Caco-2 (cell line): ENCODE measurements around the gene CPA4. TPM values are rescaled to one million over a fixed set of nuclear protein-coding genes. Genes with fewer than 3 reads are reported as not detected.

Experiments used
- BruUV-seq: library from RNA; stranded (reverse); fragments of 400-500 nt; replicated peaks from 2 replicates; lab custom pipeline; 2021; lab: Mats Ljungman, UMichigan
- CTCF ChIA-PET: fragments of 300-600 bp; sonication (Branson Sonifier 250); formaldehyde crosslinking; loops from one replicate; lab custom pipeline; 2022; ENCODE audit warnings: antibody characterized with exemption; lab: Charles Lee
- POLR2A ChIA-PET: fragments of 300-600 bp; sonication (Branson Sonifier 250); formaldehyde crosslinking; loops from one replicate; lab custom pipeline; 2022; ENCODE audit warnings: antibody characterized with exemption; lab: Charles Lee
- DNase-seq, 2 experiments: peaks; one replicate each; pipeline versions ENCODE4 v3.0.0 to v3.0.0-alpha.2; 2020 to 2022
- H3K27me3 ChIP-seq: replicated peaks from 2 replicates; pipeline ENCODE4 v1.6.0; 2011; ENCODE audit warnings: low read length; ENCODE audit not compliant: control insufficient read depth, insufficient read depth
- H3K36me3 ChIP-seq: 2 replicates; pipeline ENCODE4 v1.5.1; 2011; ENCODE audit warnings: low read length; ENCODE audit not compliant: control insufficient read depth, insufficient read depth
- H3K4me1 ChIP-seq: fragments of 250-450 bp; sonication (Bioruptor Pico); 2 replicates; pipeline ENCODE4 v1.5.1; 2020; ENCODE audit warnings: mild to moderate bottlenecking
- H3K4me3 ChIP-seq: 2 replicates; pipeline ENCODE4 v1.5.1; 2011; ENCODE audit warnings: low read depth, mild to moderate bottlenecking, control low read depth, low read length
- H3K9me3 ChIP-seq: fragments of 250-450 bp; sonication (Bioruptor Pico); 2 replicates; pipeline ENCODE4 v1.5.1; 2020; ENCODE audit warnings: mild to moderate bottlenecking, moderate library complexity
- H3K27ac Mint-ChIP-seq: one replicate; pipeline ENCODE4 v1.8.0; 2022; ENCODE audit warnings: mixed read lengths; ENCODE audit not compliant: unreplicated experiment
- H3K27me3 Mint-ChIP-seq: one replicate; pipeline ENCODE4 v1.8.0; 2022; ENCODE audit warnings: mixed read lengths; ENCODE audit not compliant: insufficient read depth, unreplicated experiment
- H3K36me3 Mint-ChIP-seq: one replicate; pipeline ENCODE4 v1.8.0; 2022; ENCODE audit warnings: mild to moderate bottlenecking, mixed read lengths; ENCODE audit not compliant: insufficient read depth, unreplicated experiment
- H3K4me1 Mint-ChIP-seq: one replicate; pipeline ENCODE4 v1.8.0; 2022; ENCODE audit warnings: low read depth, mixed read lengths; ENCODE audit not compliant: unreplicated experiment
- H3K4me3 Mint-ChIP-seq: one replicate; pipeline ENCODE4 v1.8.0; 2022; ENCODE audit warnings: mild to moderate bottlenecking, moderate library complexity, mixed read lengths; ENCODE audit not compliant: unreplicated experiment
- H3K9me3 Mint-ChIP-seq: one replicate; pipeline ENCODE4 v1.8.0; 2022; ENCODE audit warnings: mixed read lengths; ENCODE audit not compliant: unreplicated experiment
- intact Hi-C: fragments of 100-400 bp; cut with micrococcal nuclease; formaldehyde crosslinking; loops from one replicate; pipeline ENCODE4 v1.10.0; 2022; ENCODE audit not compliant: unreplicated experiment
- total RNA-seq: library from RNA; stranded (reverse); gene quantifications from 2 replicates; pipeline ENCODE4 v1.2.3, GENCODE V29; 2022
- TF ChIP-seq, protein P1 (sequence below), 2 experiments: fragments of 200-600 bp in 1 of 2; IDR thresholded peaks; 1 replicate in 1 of 2; 2 replicates in 1 of 2; pipeline versions ENCODE4 v1.5.1 to v1.8.0; 2011 to 2022; ENCODE audit warnings: antibody characterized with exemption in 1 of 2, control low read depth in 1 of 2, inconsistent platforms in 1 of 2, low read depth in 1 of 2, low read length in 1 of 2, mild to moderate bottlenecking in 1 of 2, moderate library complexity in 1 of 2; ENCODE audit not compliant: insufficient read depth in 1 of 2, severe bottlenecking in 1 of 2, unreplicated experiment in 1 of 2

Gene CPA4
- total RNA-seq, 1 experiment from 2014 or later = 0.59 TPM

DNA sequence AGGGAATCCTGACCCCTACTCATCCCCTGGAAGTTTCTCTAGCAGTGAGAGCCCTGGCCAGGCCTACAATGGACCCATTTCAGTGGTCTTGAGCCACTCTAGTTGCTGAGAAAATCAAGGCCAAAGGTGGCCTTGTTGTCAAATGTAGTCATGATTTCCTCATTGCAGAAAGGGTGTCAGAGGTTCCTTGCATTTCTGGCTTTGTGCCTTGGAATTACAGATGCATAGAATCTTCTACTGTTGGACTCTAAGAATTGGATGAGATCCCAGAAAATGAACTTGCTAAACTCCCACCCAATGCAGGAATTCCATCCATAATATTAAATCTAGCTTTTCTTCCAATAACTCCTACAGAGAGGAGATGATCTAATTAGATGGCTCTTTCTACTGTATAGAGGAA, 14.1 kb upstream of the CPA4 start:
- peaks cover 11% of the 10 kb centered on the region for H3K4me1 Mint-ChIP-seq
- ChIA-PET CTCF (no interaction called here), POLR2A (no interaction called here)
- H3K27ac Mint-ChIP-seq = no peak overlapping the region
- BruUV-seq = no TSS peak
- no peaks in the 10 kb centered on the region for H3K27me3 ChIP-seq
- H3K4me3 ChIP-seq = no peak overlapping the region
- no peaks in the 10 kb centered on the region for H3K9me3 ChIP-seq
- H3K4me3 Mint-ChIP-seq = no peak overlapping the region
- H3K4me1 ChIP-seq = peaks cover 6% of the 10 kb centered on the region; the same call in 1 of the 2 replicates
- peaks cover 8% of the 10 kb centered on the region for H3K9me3 Mint-ChIP-seq
- intact Hi-C loops = loop anchor here (1.0 kb wide), 1 partner anchor 206 kb away; no protein-coding TSS in a partner anchor
- H3K36me3 ChIP-seq = no peaks in the 10 kb centered on the region
- no peaks in the 10 kb centered on the region for H3K36me3 Mint-ChIP-seq
- TF ChIP-seq, protein P1, sequence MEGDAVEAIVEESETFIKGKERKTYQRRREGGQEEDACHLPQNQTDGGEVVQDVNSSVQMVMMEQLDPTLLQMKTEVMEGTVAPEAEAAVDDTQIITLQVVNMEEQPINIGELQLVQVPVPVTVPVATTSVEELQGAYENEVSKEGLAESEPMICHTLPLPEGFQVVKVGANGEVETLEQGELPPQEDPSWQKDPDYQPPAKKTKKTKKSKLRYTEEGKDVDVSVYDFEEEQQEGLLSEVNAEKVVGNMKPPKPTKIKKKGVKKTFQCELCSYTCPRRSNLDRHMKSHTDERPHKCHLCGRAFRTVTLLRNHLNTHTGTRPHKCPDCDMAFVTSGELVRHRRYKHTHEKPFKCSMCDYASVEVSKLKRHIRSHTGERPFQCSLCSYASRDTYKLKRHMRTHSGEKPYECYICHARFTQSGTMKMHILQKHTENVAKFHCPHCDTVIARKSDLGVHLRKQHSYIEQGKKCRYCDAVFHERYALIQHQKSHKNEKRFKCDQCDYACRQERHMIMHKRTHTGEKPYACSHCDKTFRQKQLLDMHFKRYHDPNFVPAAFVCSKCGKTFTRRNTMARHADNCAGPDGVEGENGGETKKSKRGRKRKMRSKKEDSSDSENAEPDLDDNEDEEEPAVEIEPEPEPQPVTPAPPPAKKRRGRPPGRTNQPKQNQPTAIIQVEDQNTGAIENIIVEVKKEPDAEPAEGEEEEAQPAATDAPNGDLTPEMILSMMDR (IDR thresholded peaks at IDR 0.05; ENCODE audit: insufficient read depth in 1 of 2, low read depth in 1 of 2, low read length in 1 of 2, severe bottlenecking in 1 of 2, unreplicated experiment in 1 of 2) = no peak
- no peak for DNase-seq
- no peaks in the 10 kb centered on the region for H3K27me3 Mint-ChIP-seq

DNA sequence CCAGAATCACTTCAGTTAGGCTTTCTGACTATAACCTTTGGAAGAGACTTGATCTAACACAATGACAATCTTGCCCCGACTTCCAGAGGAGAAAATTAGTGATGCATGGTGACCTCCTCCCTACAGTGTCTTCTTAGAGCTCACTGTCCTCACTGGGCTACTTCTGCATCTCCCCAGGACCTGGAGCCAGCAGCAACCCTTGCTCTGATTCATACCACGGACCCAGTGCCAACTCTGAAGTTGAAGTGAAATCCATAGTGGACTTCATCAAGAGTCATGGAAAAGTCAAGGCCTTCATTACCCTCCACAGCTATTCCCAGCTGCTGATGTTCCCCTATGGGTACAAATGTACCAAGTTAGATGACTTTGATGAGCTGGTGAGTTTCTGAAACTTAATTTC, 13.7 kb upstream of the CPA4 start:
- H3K4me1 Mint-ChIP-seq = peaks cover 16% of the 10 kb centered on the region
- intact Hi-C loops = no loop called here
- TF ChIP-seq, protein P1 (IDR thresholded peaks at IDR 0.05; ENCODE audit: insufficient read depth in 1 of 2, low read depth in 1 of 2, low read length in 1 of 2, severe bottlenecking in 1 of 2, unreplicated experiment in 1 of 2) = no peak
- no peaks in the 10 kb centered on the region for H3K27me3 Mint-ChIP-seq
- no peak overlapping the region for H3K4me3 Mint-ChIP-seq
- CTCF ChIA-PET = no interaction called here
- H3K9me3 ChIP-seq = no peaks in the 10 kb centered on the region
- POLR2A ChIA-PET = no interaction called here
- no peak overlapping the region for H3K27ac Mint-ChIP-seq
- DNase-seq = no peak
- H3K36me3 ChIP-seq = no peaks in the 10 kb centered on the region
- H3K27me3 ChIP-seq = no peaks in the 10 kb centered on the region
- H3K36me3 Mint-ChIP-seq = no peaks in the 10 kb centered on the region
- BruUV-seq = no TSS peak
- peaks cover 6% of the 10 kb centered on the region; the same call in 1 of the 2 replicates for H3K4me1 ChIP-seq
- H3K4me3 ChIP-seq = no peak overlapping the region
- H3K9me3 Mint-ChIP-seq = peaks cover 12% of the 10 kb centered on the region

DNA sequence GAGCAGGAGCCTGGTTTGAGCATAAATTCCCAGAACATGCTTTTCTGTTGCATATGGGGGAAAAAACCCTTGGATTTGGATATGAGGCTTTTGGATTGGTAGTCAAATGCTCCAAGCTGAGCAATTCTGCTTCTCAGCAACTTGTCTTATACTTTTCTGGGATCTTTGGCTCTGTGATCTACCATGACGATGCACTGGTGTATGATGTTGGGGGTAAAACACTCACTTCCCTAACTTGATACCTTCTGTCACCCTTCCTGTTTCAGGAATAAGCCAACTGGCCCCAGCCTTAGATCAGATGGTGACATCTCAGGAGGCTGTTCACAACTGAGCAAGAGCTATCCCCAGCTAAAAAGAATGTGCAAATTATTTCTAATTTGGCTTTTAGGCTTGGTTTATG, 13.1 kb upstream of the CPA4 start:
- intact Hi-C loops = no loop called here
- no peak overlapping the region for H3K4me3 Mint-ChIP-seq
- Histone ChIP-seq H3K36me3 (no peaks in the 10 kb centered on the region), H3K4me3 (no peak overlapping the region), H3K9me3 (no peaks in the 10 kb centered on the region), H3K27me3 (no peaks in the 10 kb centered on the region), H3K4me1 (peaks cover 6% of the 10 kb centered on the region; the same call in 1 of the 2 replicates)
- TF ChIP-seq, protein P1 (IDR thresholded peaks at IDR 0.05; ENCODE audit: insufficient read depth in 1 of 2, low read depth in 1 of 2, low read length in 1 of 2, severe bottlenecking in 1 of 2, unreplicated experiment in 1 of 2) = no peak
- CTCF ChIA-PET = no interaction called here
- peaks cover 21% of the 10 kb centered on the region for H3K4me1 Mint-ChIP-seq
- DNase-seq = no peak
- no peaks in the 10 kb centered on the region for H3K36me3 Mint-ChIP-seq
- POLR2A ChIA-PET = no interaction called here
- no TSS peak for BruUV-seq
- H3K9me3 Mint-ChIP-seq = peaks cover 18% of the 10 kb centered on the region
- no peaks in the 10 kb centered on the region for H3K27me3 Mint-ChIP-seq
- no peak overlapping the region for H3K27ac Mint-ChIP-seq
